ENCODE measurements around the gene NTNG1.

Gene NTNG1

DNA sequence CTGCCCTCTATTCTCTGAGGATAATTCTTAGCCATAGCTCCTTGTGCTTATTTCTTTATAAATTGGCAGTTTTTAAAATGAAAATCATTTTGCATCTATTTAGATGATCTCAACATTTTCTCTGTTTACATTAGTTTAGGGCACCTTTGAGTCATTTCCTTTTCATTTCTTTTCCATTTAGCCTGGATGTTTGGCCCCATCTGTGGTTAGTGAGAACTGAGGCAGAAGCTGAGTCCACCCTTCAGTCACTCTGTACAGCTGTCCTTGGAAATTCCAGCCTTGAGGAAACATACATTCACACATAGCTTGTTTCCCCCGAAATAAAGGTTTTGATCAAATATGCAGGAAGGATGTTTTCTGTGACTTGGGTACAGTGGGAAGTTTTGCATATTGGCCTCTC lies 123.7 kb downstream of the NTNG1 start:
- DNase-seq = no peak

DNA sequence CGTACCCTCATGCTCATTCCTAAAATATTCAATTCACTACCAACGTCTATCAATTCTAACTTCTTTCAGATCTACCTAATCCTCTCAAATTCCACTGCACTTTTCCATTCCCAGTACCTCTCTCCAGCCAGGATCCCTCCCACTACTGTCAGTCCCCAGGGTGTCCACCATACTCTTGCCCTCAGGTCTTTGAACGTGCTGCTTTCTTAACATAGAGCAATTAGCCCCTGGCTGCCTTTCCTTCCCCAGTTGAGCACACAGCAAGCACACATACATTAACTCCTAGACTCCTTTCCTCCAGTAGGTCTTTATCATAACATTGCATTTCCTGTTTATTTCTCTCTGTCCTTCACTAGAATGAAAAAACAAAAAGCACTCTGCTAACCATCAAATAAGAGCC lies 126.7 kb downstream of the NTNG1 start:
- no peak for DNase-seq

- DNase-seq = no peak
Observed at GRCh38 chr1:107272321-107272720, 131.5 kb downstream of the NTNG1 start.

GRCh38 chr1:107273515-107273914 lies 132.7 kb downstream of the NTNG1 start:
- DNase-seq = no peak

- no peak for DNase-seq
Observed at GRCh38 chr1:107274227-107274626, 133.4 kb downstream of the NTNG1 start.

DNA sequence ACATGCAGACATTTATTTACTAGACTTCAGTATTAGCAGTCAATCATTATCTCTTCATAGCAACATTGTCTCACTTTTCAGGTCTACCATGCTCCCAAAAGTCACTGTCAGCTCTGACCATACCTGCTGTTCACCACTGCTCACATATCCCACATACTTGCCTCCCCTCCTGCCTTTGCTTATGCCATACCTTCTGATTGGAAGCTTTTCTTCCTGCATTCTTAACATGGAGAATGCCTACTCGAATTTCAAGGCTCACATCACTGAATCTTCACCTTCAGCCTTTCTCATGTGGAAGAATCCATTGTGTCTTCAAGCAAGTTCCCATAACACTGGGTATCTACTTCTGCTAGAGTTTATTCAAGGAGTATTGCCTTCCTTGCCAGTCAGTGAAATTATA lies 135.4 kb downstream of the NTNG1 start:
- no peak for DNase-seq

DNA sequence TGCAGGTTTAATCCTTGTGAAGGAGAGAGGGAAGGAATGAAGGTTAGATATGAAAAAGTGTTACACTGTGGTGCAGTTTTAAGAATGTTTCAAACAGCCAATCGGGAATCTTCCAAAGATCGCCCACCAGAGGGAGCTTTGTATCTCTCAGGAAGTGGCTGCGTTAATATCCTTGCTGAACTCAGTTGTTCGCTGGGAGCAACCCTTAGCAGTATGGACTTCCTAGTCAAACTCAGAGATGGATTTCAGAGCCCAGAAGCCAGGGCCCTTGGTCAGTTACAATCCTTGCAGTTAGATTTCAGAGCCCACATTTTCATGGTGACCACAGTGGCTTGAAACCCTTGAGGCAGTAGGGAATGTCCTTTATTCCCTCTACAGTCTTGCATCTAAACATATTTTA lies 136.2 kb downstream of the NTNG1 start:
- peak; percentile 1 to 34 for DNase-seq

- DNase-seq = no peak
Observed at GRCh38 chr1:107286125-107286524, 145.3 kb downstream of the NTNG1 start.

GRCh38 chr1:107291987-107292386 lies 151.1 kb downstream of the NTNG1 start:
- DNase-seq = no peak

DNA sequence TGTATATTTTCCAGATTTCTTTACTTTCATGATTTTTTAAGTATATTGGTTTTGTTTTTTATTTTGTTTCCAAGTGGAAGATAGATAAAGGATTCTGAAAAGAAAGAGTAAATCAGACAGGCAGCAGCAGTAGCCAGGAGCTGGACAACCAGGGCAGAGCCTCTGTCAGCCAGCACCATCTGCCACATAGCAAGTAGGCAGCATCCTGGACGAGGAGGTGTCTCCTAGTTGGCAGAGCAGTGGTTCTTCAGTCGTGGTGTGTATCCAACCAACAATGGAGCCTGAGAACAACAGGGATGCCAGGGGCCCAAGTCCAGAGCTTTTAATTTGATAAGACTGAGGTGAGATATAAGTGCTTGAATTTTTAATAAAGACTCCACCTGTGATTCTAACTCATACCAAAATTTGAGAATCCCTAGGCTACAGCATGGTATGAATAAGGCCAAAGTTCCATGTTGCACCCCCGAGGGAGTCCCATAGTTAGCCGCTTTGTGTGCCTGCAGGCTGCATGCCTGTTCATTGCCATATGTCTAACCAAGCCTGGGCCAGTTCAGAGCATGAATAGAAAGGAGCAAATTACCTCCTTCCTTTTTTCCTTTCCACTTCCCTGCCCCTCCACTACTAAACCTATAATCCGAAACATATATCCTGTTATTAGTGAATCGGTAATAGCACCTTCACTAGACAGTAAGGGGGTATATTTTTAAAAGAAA lies 153.2 kb downstream of the NTNG1 start:
- DNase-seq = no peak

- no peak for DNase-seq
Observed at GRCh38 chr1:107294686-107295085, 153.8 kb downstream of the NTNG1 start.

GRCh38 chr1:107297681-107298080 lies 156.8 kb downstream of the NTNG1 start:
- no peak for DNase-seq

GRCh38 chr1:107298526-107298925 lies 157.7 kb downstream of the NTNG1 start:
- DNase-seq = no peak

DNA sequence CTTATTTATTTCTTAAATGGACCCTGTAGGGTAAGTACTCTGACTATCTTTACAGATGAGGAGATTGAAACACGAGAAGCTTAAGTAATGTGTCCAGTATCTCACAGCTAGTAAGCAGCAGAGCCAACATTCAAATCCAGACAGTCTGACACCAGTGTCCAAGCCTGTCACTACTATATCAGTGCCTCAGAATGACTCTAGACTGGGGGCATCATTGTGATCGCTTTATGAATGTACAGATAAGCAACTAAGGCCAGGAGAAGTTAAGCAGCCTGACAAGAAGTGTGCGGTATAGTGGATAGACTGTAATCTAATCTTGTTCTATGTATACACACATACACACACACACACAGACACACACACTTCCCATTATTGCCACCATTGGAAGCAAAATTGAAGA lies 158.7 kb downstream of the NTNG1 start:
- DNase-seq = no peak

GRCh38 chr1:107309962-107310361 lies 169.1 kb downstream of the NTNG1 start:
- no peak for DNase-seq

DNA sequence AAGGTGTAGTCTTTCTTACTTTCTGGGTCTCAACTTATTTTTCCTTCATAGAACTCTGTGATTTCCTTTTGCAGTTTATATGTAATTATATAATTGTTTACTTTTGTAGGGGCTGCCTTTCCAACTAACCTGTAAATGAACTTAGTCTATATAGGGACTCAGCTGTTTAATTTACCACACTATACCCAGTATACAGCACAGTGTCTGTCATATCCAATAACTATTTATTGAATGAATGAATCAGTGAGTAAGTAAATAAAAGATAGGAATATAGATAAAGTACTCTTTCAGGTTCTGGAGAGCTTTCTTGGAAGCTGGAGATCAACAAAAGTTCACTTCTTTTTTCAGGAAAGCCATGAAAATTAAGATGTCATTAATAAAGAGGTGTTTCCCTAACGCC lies 174.8 kb downstream of the NTNG1 start:
- DNase-seq = no peak

GRCh38 chr1:107318932-107319331 lies 178.1 kb downstream of the NTNG1 start:
- no peak for DNase-seq

- DNase-seq = no peak
Observed at GRCh38 chr1:107323784-107324183, 182.9 kb downstream of the NTNG1 start.

DNA sequence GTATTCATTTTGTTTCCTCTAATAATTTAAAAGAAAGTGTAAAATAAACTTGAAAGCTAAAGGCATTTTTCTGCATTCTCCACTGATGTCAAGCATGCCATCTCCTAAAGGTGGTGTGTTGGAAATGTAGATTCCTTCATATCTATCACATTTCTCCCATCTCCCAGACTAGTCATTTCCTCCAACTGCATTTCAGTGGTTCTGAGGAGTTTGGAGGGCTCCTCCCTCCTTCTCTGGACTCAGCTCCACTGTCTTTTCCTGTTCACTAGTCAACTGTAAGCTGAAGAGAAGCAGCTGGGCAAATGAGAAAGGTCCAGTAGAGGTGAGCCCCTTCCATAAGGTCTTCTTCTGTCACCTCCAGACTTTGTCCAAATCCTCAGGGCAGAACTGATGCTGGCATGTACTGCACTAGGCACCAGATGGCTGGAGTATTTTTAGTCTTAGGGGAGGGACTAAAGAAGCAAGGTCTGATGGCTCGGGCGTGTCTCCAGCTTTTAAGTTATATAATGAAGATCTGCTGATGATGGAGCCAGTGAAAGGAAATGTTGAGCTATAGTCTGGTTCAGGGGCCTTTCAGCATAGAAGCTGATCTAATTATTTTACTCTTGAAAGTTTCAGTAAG lies 186.1 kb downstream of the NTNG1 start:
- no peak for DNase-seq

- DNase-seq = no peak
Observed at GRCh38 chr1:107327446-107327845, 186.6 kb downstream of the NTNG1 start.

- DNase-seq = no peak
Observed at GRCh38 chr1:107328087-107328486, 187.2 kb downstream of the NTNG1 start.

GRCh38 chr1:107339775-107340174 lies 198.9 kb downstream of the NTNG1 start:
- no peak for DNase-seq

GRCh38 chr1:107342316-107342715 lies 201.5 kb downstream of the NTNG1 start:
- DNase-seq = no peak

DNA sequence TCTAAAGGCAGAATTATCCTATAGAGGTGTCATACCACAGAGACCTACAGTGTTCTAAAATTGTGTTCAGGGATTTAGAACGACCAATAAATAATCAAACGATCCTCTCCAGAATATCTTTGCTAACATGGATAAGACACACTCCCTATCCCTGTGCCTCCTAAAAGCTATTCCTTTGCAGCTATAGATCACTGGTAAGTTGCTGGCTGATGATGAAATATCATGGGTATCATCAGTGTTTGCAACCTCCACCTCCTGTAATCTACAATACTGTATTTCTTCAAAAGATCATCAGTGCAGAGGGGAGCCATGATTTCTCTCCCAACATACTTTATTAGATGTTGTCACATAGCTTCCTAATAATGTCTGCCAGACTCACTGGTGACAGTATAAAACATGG lies 201.9 kb downstream of the NTNG1 start:
- DNase-seq = no peak

DNA sequence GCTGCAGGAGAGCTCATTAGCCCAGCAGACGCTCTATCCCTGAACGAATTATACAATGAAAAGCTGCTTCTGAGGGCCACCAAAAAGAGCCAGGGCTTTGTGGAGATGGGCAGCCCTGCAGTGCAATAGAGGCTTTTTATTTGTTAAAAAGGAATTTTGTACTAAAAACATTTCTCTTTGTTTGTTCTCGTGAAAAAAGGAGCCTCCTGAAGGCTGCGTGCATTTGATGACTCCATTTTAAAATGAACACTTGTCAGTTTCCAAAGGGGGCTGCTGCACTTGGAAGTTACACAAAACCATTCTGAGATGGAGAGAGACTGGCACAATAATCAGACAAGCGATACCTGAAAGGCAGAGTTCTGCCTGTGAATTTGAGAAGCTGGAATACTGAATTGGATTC lies 202.8 kb downstream of the NTNG1 start:
- DNase-seq = no peak
